Hypothalamus (tissue), 51 donors: ENCODE data around the gene MINAR2.
A peak's percentile ranks its signal among the peaks of the same experiment; 100 is the strongest.

ENCODE experiments used
- DNase-seq, 51 donors: peaks; one replicate each; lab custom pipeline; 2025; lab: John Stamatoyannopoulos, UW

MINAR2 gene, protein sequence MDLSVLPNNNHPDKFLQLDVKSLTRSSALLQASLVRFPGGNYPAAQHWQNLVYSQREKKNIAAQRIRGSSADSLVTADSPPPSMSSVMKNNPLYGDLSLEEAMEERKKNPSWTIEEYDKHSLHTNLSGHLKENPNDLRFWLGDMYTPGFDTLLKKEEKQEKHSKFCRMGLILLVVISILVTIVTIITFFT

DNA sequence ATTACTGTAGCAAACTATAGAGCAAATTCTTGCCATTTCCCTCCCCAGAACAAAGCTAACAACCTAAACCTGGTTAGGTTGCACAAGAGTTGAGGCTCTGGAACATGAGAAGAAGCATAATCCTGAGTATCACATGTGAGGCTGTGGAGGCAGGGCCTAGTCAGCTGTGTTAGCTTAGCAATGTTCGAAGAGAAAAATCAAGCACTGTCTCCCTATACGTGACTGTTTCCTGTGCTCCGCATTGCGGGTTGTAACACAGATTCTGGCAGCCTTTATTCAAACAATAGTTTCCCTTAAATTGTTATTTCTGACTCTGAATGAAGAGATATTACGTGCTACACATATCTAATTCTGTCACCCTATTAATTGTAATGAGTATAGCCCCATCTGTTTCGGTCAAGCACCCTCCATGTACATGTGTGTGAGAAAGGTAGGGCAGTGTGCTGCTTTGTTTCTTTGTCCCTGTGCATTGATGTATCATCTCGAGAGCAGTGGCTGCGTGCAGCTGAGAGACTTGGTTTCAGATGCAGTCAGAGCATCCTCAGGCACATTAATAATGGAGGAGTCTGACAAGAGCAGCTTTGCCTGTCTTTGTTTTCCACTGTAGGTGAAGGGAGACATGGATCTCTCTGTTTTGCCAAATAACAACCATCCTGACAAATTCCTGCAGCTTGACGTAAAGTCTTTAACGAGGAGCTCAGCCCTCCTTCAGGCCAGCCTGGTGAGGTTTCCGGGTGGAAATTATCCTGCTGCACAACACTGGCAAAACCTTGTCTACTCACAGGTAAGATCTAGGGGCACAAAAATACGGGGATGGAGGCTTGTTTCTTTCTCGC, at the start of gene MINAR2:
Gene MINAR2, plus strand, starts transcription at position 523 of the 836 bp plus-strand sequence. Its CDS starts 97 bp downstream, at position 620.
- DNase-seq = no peak

DNA sequence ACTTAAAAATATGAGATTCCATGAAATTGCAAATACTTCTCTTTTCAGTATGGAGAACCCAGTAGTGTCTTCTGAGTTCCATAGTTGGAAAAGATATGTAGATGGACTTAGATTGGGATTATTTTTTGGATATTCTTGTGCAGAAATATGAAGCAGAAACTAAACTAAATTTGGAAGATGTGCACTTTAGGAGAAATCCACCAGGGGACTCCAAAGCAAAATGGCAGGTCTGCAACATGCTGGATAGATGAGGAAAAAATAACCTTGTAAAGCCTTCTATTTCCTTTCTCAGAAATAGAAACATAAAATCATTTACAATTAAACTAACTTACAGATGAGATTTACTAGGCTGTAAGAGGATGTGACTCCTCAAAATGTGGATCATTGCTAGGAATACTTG, 49.2 kb upstream of the MINAR2 start:
- DNase-seq = no peak

DNA sequence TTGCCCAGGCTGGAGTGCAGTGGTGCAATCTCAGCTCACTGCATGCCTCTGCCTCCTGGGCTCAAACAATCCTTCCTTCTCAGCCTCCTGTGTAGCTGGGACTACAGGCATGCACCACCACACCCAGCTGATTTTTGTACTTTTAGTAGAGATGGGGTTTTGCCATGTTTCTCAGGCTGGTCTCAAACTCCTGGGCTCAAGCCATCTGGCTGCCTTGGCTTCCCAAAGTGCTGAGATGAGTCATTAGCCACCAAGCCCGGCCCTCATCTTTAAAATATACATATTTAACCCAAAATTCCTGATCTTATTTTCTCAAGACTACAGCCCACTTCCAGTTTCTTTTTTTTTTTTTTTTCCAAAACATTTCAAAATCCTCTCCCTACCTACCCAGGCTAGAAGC, 31.7 kb upstream of the MINAR2 start:
- no peak for DNase-seq

DNA sequence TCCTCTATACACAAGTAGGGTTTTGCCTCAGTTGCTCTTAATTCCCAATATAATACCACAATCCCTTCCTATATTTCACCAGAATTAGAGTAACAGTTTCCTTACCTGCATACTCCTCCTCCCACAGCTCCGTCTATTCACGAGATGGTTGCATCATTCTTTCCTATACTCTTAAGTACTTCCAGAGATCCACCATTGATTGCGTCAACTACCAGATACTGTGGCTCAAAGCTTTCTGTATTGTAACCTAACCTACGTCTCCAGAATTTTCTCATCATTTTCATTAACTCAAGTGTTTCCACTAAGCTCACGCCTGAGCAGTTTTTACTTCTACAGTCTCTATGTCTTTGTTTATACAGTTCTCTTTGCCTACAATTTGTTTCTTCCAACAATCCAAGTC, 31.2 kb upstream of the MINAR2 start:
- no peak for DNase-seq

DNA sequence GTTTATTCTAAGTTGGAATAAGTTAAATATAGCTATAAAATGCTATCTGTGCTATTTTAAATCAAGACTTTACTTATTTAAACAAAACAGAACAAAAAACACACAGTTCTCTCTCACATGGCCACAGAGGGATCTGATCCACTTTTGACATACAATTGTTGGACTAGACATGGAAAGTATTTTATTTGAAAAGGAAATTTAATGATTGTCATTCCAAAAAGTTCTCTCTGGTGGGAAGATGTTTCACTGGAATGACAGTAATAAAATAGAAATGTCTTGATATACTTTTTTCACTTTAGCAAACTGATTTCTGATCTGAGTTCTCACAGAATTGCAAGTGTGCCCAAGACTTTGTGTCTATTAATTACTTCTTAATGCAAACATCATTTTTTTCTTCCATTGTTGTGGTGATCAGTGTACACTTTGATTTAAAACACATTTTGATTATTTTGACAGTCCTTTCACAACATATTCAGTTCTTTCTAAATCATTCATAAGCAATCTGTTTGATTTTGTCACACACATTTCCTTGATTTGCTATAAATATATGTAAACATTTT, 30.1 kb upstream of the MINAR2 start:
- no peak for DNase-seq

DNA sequence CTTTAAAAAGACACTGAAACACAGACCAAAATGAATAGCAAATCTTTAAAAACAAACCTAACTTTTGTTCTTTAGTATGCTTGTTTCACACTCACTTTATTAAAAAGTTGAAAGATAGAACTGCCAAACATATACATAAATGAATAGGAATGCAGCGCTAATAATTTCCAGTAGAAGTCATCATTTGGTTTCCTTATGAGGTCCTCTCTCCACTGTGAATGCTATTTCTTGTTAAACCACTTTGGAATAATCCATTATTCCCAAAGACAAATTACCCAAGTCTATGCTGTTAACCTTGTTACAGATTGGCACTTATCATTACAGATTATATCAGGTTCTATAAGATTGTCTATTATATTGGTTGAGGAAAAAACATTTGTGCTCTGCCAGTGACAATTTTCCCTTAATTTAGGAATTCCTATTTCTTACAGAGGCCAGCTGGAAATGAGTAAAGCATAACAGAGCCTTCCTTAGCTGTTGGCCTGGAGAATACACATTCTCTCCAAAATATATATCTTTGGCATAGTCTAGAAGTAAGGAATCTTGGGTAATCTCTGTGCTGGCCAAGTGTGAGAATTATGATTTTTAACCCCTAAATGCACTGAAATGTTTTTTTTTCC, 29.3 kb upstream of the MINAR2 start:
- DNase-seq = no peak

DNA sequence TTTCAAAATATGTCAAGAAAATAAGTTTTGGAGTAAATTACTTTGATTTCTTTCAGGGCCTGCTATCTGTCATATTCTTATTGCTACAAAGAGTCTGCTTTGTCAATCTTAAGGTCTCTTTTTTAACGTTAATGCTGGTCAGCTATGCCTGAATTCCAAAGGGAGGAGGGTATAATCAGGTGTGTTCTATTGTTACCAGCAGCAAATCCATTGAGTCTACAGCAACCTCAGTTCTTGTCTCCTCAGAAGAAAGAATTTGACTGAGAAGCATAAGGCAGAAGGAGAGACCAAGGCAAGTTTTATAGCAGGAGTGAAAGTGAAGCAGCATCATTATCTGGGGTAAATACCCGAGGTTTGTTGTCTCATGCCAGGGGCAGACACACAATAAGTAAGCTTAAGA, 23.7 kb upstream of the MINAR2 start:
- DNase-seq = no peak

DNA sequence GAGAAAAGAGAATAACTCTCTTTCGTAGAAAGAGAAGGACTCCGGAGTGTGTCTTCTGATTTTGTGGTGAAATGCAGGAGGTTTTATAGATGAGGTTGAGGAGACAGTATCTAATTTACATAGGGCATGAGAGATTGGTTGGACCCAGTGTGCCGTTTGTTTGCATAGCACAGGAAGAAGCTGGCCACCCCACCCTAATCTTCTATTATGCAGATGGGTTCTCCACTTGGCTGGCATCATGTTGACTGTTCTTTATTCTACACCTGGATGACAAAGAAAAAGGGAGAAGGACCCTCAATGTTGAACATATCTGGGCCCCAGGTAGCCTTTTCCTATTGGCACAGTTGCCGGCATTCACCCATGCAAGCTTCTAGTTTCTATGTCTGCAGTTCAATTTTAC, 23.2 kb upstream of the MINAR2 start:
- no peak for DNase-seq

DNA sequence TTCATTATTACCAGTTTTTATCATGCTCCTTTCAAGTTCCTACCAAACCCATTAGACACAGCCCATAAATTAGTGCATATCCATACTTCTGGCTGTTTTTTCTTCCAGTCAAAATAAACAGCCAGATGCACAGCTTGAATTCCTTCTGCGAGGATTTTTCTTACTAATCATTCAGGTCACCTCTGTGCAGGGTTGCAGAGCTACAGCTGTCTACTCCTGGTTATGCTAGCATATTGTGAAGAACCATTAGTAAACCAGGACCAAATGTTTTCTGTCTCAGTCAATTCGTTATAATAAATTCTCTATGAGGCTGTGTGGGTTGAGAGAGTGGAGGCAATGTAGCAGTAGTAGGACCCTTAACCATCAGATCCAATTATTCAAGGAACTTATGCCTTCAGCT, 8.1 kb upstream of the MINAR2 start:
- no peak for DNase-seq

DNA sequence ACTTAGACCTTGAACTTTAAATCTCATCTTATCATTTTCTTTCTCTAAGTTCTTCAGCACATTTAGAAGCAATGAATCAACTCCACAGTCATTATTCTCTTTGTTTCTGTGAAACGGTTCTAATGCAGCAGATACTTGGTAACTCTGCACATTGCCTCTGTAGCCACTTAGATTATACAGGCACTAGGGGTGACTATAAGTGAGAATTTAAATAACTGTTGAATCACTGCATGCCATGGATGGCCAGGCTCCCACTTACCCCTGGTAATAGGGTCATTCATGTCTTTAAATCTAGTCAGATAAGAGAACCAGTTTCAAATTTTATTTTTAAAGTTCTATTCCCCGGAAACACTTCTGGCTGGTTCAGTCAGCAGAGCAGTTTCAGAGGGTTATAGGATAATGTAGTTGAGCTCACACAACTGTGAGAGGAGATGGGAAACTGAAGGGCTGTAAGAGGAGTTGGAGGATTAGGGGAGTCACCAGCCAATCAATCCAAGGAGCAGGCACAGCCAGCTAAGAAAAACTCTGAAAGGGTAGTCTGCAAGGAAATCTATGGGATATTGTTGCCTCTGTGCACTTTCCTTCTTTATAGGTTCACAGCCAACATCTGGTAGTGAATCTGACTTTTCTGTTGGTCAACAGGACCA, 4.2 kb upstream of the MINAR2 start:
- no peak for DNase-seq

DNA sequence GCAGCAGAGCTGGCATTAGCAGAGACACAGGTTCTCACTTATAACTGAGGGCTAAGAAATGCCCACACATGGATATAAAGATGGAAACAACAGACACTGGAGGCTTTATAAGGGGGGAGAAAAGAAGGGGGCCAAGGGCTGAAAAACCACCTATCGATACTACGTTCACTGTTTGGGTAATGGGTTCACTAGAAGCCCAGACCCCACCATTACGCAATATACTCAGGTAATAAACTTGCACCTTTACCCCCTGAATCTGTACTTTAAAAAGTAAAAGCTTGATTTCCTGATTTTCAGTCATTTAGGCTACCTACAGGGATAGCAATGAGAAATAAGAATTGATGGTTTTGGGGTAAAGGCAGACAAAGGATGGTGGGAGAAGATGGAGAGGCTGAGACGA, 1.9 kb upstream of the MINAR2 start:
- DNase-seq = no peak

DNA sequence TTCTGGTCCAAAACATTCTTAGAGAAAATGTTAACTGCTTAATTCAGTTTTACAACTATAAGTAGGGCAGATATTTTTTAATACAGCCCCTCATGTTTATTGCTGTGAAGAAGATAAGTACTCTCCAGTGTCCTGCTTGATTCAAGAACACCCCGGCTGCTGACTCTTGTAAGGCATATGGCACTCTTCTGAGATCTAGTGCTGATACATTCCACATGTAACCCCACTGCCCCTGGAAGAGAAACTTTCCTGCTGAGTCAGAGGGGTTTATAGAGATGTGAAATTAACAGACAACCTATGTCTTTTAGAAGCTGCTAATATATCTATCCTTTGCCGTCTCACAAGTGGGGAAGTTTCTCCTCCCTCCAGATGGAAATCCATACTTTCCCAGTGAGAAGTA, 1.0 kb upstream of the MINAR2 start:
- DNase-seq = no peak

DNA sequence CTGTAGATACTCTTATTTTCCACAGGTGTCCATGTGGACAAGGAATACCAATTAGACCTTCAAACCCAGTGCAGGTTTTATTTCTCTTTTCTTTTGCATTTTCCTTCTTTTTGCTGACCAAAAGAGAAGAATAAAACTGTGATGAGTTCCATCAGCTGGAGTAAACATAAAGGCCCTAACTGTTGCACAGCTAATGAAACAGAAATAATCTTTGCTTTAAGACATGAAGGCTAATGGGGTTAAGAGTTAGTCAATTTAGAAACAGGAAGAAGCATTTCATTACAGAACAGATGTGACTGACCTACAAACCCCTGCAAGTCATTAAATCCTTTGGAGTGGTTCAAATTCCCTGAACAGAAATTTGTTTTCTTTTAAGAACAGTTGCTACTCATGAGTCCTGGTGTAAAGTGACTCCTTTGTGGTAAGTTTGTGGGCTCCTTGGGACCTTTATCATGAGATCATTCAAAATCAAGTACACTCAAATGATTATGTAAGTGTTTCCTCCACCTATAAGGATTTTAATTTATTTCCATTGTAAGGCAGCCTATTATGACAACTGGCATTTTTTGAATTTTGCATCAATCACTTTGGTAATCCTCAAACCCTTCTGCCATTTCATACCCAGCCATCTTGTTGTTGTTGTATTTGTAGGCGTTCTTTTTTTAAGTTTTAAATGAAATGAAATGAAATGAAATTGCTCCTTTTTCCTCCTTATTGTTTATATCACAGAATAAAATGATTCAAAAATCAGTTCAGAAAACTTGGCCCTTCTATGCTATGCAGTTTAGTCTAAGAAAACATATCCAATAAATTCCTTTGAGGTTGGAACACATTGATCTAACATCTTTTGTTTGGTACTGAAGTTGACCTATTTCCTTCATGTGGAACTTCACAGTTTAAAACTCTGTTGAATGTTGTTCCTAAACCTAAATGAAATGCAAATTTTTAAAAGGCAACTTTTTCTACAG, 1.3 kb downstream of the MINAR2 start:
- no peak for DNase-seq

DNA sequence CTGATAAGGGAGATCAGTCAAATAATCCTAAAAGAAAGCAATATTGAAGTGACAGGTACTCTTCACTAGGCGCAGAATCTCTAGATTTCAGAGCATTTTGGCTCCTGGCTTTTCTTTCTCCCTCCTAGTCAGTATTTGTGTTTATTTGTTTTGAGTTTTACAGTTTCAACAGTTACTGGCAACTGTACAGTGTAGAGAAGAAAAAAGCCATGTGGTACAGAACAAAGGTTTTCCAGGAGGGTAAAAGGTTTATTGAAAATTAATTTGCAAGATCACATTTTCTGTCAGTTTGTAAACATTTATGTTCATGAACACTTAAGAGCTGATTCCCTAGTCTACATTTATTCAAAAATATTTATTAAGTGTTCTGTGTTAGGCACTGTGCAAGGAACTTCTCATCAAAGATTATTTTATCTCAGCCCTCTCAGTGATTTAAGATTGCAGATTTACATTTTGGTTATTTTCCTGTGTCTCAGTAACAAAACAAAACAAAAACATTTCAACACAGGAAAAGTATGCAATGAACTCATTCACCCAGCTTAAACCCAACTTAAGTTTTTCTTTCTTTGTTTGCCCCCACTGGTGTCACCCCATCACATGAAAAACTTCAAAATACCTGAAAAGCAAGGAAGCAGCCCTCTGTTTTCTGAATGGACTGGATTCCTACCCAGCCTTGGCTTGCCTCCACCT, 12.9 kb downstream of the MINAR2 start:
- no peak for DNase-seq

DNA sequence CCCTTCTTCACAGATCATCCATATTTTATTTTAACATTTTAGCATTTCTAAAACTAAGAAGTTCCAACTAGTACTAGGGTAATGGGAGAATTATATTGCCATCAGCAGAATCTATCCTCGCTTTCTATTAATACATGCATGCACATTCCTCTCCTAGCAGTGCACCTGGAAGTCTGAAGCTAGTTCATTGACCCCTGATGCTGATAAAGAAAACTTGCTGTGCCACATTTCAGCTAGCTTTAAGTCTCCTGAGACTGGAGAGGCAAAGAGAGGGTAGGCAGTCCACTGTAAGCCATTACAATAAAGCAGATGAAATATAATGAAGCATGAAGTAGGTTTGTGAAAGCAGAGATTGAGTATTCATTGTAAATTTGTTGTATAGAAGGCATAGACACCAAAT, 15.8 kb downstream of the MINAR2 start:
- no peak for DNase-seq

DNA sequence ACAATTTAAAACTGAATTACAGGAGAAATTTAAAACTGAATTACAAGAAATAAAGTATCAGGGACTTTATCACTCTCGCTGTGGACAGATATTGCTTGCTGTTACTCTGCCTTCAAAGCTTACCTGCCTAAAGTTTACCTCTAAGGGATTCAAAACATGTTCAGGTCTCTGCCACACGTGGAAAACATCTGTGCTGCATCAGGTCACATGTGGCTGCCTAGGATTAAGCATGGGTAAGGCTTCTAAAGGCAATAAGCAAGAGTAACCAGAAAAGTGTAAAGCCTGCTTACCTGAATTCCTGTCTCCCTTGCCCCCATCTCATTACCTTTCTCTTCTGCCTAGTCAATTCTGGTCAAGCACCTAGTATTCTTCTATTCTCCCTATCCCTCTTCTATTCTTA, 18.9 kb downstream of the MINAR2 start:
- DNase-seq = no peak

DNA sequence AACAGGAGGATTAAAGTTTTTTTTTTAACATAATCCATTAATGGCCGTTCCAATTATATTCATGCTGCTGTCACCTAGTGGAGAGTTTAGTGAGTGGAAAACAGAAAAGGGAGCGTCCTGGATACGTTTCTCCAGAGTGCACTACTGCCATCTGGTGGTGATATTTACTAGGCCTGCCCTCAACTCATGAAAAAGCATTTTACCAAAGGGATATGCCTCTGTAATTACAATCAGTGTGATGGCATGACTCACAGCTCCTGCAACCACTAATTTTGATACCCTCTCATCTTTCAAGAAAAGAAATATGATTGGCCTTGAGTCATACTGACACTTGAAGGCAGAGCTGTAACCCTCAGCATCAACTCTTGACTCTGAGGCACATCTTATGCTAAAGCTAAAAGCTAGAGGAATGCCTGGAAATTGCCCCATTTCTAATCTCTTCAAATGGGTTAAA, 20.1 kb downstream of the MINAR2 start:
- peak in 43 of 51 donors; percentile 1 to 90 (median 41) for DNase-seq

DNA sequence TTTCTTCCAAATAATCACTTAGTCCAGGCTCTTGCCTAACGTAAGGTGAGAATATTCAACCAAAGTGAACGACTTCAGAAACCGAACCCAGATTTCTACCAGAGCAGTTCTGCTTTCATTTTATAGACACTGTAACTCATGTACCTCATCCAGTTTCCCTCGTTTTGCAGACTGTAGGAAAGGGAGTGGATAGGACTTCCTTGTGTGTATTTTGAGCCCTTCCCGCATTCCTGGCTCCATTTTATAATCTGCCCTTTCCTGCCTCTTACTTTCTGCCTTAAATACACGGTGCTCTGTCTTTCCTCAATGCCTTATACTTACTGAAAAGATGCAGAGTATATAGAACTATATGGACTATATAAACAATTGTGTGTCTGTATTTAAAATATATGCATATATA, 20.8 kb downstream of the MINAR2 start:
- no peak for DNase-seq
